ENCODE data around the gene CARD10.

The CARD10 gene

GRCh38 chr22:37514526-37515051 is 4.6 kb downstream of the CARD10 start:
- DNase-seq (ENCODE audit: low read depth), result peak; percentile 79

GRCh38 chr22:37511395-37512104 is 7.7 kb downstream of the CARD10 start:
- no peak for DNase-seq (ENCODE audit: low read depth)
- no peak for TF ChIP-seq CTCF (conservative IDR thresholded peaks at IDR 0.05; ENCODE audit: low read depth, low read length)
- H3K4me3 ChIP-seq (ENCODE audit: low read length), result no peak overlapping the region

More at GRCh38 chr22:37514526-37515051, 4.6 kb downstream of the CARD10 start:
- no peak overlapping the region for H3K4me3 ChIP-seq (ENCODE audit: low read length)
- TF ChIP-seq CTCF (conservative IDR thresholded peaks at IDR 0.05; ENCODE audit: low read depth, low read length), result no peak

GRCh38 chr22:37510091-37510490 is 9.1 kb downstream of the CARD10 start:
- no peak overlapping the region for H3K4me3 ChIP-seq (ENCODE audit: low read length)
- TF ChIP-seq CTCF (conservative IDR thresholded peaks at IDR 0.05; ENCODE audit: low read depth, low read length), result no peak
- DNase-seq (ENCODE audit: low read depth), result no peak

GRCh38 chr22:37509059-37509860 is 10.0 kb downstream of the CARD10 start:
- DNase-seq (ENCODE audit: low read depth), result no peak
- no peak for TF ChIP-seq CTCF (conservative IDR thresholded peaks at IDR 0.05; ENCODE audit: low read depth, low read length)
- H3K4me3 ChIP-seq (ENCODE audit: low read length), result no peak overlapping the region

GRCh38 chr22:37508431-37508992 is 10.7 kb downstream of the CARD10 start:
- DNase-seq (ENCODE audit: low read depth), result no peak
- no peak for TF ChIP-seq CTCF (conservative IDR thresholded peaks at IDR 0.05; ENCODE audit: low read depth, low read length)
- no peak overlapping the region for H3K4me3 ChIP-seq (ENCODE audit: low read length)

GRCh38 chr22:37507731-37508130 is 11.5 kb downstream of the CARD10 start:
- DNase-seq (ENCODE audit: low read depth), result no peak
- no peak for TF ChIP-seq CTCF (conservative IDR thresholded peaks at IDR 0.05; ENCODE audit: low read depth, low read length)
- H3K4me3 ChIP-seq (ENCODE audit: low read length), result no peak overlapping the region

Measured in retinal pigment epithelial cell (primary cell).